K562 (cell line): ENCODE data around the gene NT5C3B. TPM values are rescaled to one million over a fixed set of nuclear protein-coding genes. Genes with fewer than 3 reads are reported as not detected.
A peak's percentile ranks its signal among the peaks of the same experiment; 100 is the strongest.

ENCODE experiments used
- ATF3 ChIP-seq, 2 experiments: fragments of 450-650 bp in 1 of 2; sonication (generic) in 1 of 2; formaldehyde crosslinking in 1 of 2; IDR thresholded peaks in 1 of 2; conservative IDR thresholded peaks in 1 of 2; 2 replicates each; pipeline versions ENCODE4 v1.6.1 to v1.8.1; 2016 to 2023; ENCODE audit warnings: mild to moderate bottlenecking in 2 of 2, moderate library complexity in 2 of 2, inconsistent platforms in 1 of 2, missing genetic modification reagents in 1 of 2
- DPF2 ChIP-seq: fragments of 450-650 bp; IDR thresholded peaks from 2 replicates; pipeline ENCODE4 v1.6.1; 2016
- HIVEP1 ChIP-seq: fragments of 250-450 bp; sonication (Bioruptor Pico); IDR thresholded peaks from 2 replicates; pipeline ENCODE4 v1.4.0; 2020; ENCODE audit warnings: mild to moderate bottlenecking
- KDM2B ChIP-seq: fragments of 250-450 bp; sonication (Bioruptor Pico); IDR thresholded peaks from 2 replicates; pipeline ENCODE4 v1.8.0; 2021; ENCODE audit warnings: mild to moderate bottlenecking, moderate library complexity
- MTF1 ChIP-seq: fragments of 250-450 bp; sonication (Bioruptor Pico); IDR thresholded peaks from 2 replicates; pipeline ENCODE4 v1.9.0; 2021; ENCODE audit warnings: moderate library complexity, mild to moderate bottlenecking, inconsistent platforms, borderline replicate concordance
- PKNOX1 ChIP-seq: fragments of 450-650 bp; IDR thresholded peaks from 2 replicates; pipeline ENCODE4 v1.6.1; 2016
- POLR3A ChIP-seq: IDR thresholded peaks from 2 replicates; pipeline ENCODE4 v1.6.1; 2011; ENCODE audit warnings: borderline replicate concordance, mild to moderate bottlenecking, moderate library complexity; ENCODE audit not compliant: insufficient read length, insufficient read depth; ENCODE audit errors: extremely low read depth
- TFAP4 ChIP-seq: sonication (generic); formaldehyde crosslinking; IDR thresholded peaks from 2 replicates; pipeline ENCODE4 v1.8.0; 2022; ENCODE audit warnings: missing genetic modification reagents, mild to moderate bottlenecking, moderate library complexity, borderline replicate concordance
- TSHZ1 ChIP-seq: fragments of 250-450 bp; sonication (Bioruptor Pico); IDR thresholded peaks from 2 replicates; pipeline ENCODE4 v1.4.0; 2020; ENCODE audit warnings: mild to moderate bottlenecking, moderate library complexity
- ZBTB26 ChIP-seq: fragments of 450-650 bp; formaldehyde crosslinking; IDR thresholded peaks from 2 replicates; pipeline ENCODE4 v1.4.0; 2022; ENCODE audit warnings: missing genetic modification characterization
- ZC3H4 ChIP-seq: sonication (generic); formaldehyde crosslinking; IDR thresholded peaks from 2 replicates; pipeline ENCODE4 v1.9.0; 2021; ENCODE audit warnings: missing genetic modification reagents, borderline replicate concordance
- ZEB2 ChIP-seq: fragments of 450-650 bp; IDR thresholded peaks from 2 replicates; pipeline ENCODE4 v1.6.1; 2016
- ZNF311 ChIP-seq: fragments of 250-450 bp; sonication (Bioruptor Pico); IDR thresholded peaks from 2 replicates; pipeline ENCODE4 v1.4.0; 2020; ENCODE audit warnings: mild to moderate bottlenecking, moderate library complexity
- ZNF398 ChIP-seq: fragments of 250-450 bp; sonication (Bioruptor Pico); IDR thresholded peaks from 2 replicates; pipeline ENCODE4 v1.8.0; 2021; ENCODE audit warnings: moderate library complexity, mild to moderate bottlenecking, inconsistent platforms
- ZNF551 ChIP-seq: fragments of 250-450 bp; sonication (Bioruptor Pico); IDR thresholded peaks from 2 replicates; pipeline ENCODE4 v1.5.0; 2021; ENCODE audit warnings: mild to moderate bottlenecking, moderate library complexity
- ZNF740 ChIP-seq, 3 experiments: fragments of 200-800 bp in 1 of 3; sonication (Bioruptor generic) in 1 of 3; sonication (generic) in 1 of 3; formaldehyde crosslinking in 1 of 3; IDR thresholded peaks; 2 replicates each; pipeline versions ENCODE4 v1.6.1 to v1.8.0; 2016 to 2022; ENCODE audit warnings: mild to moderate bottlenecking in 2 of 3, missing compliant biosample characterization in 2 of 3, missing genetic modification characterization in 2 of 3, missing genetic modification reagents in 1 of 3
- polyA plus RNA-seq, 8 experiments: library from polyadenylated mRNA; depleted of rRNA in 4 of 8; stranded (reverse) in 5 of 8; unstranded in 3 of 8; fragments of >200 nt; fragmentation: Nextera tagmentation in 2 of 8; fragmentation: Illumina TruSeq in 1 of 8; extraction: Ambion mirVana in 2 of 8; extraction: Trizol in 1 of 8; gene quantifications; 2 replicates each; pipeline versions ENCODE4 v1.2.1 to v1.2.3, GENCODE V29; 2011 to 2014; ENCODE audit warnings: inconsistent platforms in 1 of 8, missing spikeins in 1 of 8
- total RNA-seq, 7 experiments: library from RNA; depleted of rRNA in 6 of 7; stranded (reverse); fragments of >200 nt in 6 of 7; fragmentation: Illumina TruSeq in 2 of 7; extraction: Trizol in 2 of 7; gene quantifications; 2 replicates each; pipeline versions ENCODE4 v1.2.1 to v1.2.3, GENCODE V29; 2011 to 2021; ENCODE audit warnings: low replicate concordance in 1 of 7

The NT5C3B gene
- total and polyA plus RNA-seq, 9 of the 15 experiments (the other 6 are each of a cell fraction or from before 2014, with no cell fraction given), result 2.0 to 166 (median 85.0) TPM

- TF ChIP-seq ATF3 (IDR thresholded peaks at IDR 0.05) (no peak), ATF3 (CRISPR knock-in tag; conservative IDR thresholded peaks at IDR 0.05) (no peak), TSHZ1 (CRISPR knock-in tag) (no peak), ZNF551 (no peak), POLR3A (no peak), ZNF398 (CRISPR knock-in tag) (no peak), ZEB2 (peak; percentile 82; the same call in 1 of the 2 replicates), PKNOX1 (0 out of 2 replicates have a peak, but pooled peaks have one; percentile 9), ZNF311 (CRISPR knock-in tag) (no peak), MTF1 (no peak), KDM2B (CRISPR knock-in tag) (no peak), ZNF740 (CRISPR knock-in tag; IDR thresholded peaks at IDR 0.05) (peak; percentile 73; the same call in 1 of the 2 replicates), ZNF740 (tag; IDR thresholded peaks at IDR 0.05) (0 out of 4 replicates have a peak, but pooled peaks of 1 of the 2 experiments have one; percentile 18), ZC3H4 (no peak; the same call in 1 of the 2 replicates), HIVEP1 (no peak), ZBTB26 (0 out of 2 replicates have a peak, but pooled peaks have one; percentile 45), TFAP4 (CRISPR knock-in tag) (peak; percentile 62; the same call in 1 of the 2 replicates), DPF2 (no peak)
Observed at GRCh38 chr17:41785859-41786226, 50.2 kb downstream of the NT5C3B start (continued).
